ENCODE results near the gene MEIS1. TPM values are rescaled to one million over a fixed set of nuclear protein-coding genes. Genes with fewer than 3 reads are reported as not detected.

The MEIS1 gene
- total RNA-seq (10 to 100 TPM; 10.8 to 13.8 TPM), polyA plus RNA-seq (ENCODE audit: insufficient read depth, low read depth, low replicate concordance) (13.5 TPM)
- long read RNA-seq, donor 1, full-length matches to known transcripts = 9 of 77 reads
- long read RNA-seq, donor 1, partial matches to known transcripts = 58 of 77 reads
- long read RNA-seq, donor 1, other reads (novel, unspliced or antisense) = 10 of 77 reads
- long read RNA-seq, donor 2, full-length matches to known transcripts = 5 of 25 reads
- long read RNA-seq, donor 2, partial matches to known transcripts = 20 of 25 reads
- long read RNA-seq, donor 2, other reads (novel, unspliced or antisense) = 0 of 25 reads

DNA sequence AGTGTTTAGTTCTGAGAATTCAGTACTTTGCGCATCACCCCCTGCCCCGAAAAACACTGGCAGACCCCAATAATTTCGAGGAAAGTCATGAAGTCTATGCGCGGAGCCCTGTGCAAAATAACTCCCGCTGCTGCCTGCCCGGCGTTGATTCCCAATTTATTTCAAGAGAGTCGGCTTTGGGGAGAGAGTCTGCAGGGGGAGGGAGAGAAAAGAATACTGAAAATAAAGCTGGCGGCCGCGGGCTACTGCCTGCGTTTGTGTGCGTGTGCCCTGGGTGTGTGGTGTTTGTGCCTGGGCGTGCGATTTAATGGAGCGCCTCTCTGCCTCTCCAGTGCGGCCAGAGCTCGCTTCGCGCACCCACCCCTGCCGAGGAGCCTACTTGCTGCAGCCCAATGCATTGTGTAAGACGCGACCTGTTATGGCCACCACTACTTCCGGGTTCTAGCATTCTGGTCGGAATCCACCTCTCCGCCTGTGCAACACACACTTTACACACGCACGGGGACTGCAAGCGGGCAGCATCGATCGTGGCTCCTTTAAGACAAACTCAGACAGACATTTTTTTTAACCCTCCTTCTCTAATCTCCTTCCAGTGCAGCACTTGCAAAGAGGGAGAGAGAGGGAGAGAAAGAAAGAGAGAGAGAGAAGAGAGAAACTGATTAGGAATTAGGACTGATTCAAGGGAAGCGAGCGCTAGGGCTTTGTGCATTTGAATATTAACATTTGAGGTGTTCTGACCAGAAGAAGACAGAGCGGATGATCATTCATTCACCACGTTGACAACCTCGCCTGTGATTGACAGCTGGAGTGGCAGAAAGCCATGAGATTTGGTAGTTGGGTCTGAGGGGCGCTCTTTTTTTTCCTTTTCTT, at the start of gene MEIS1:
MEIS1 (plus strand) TSS at position 447 of the 870 bp plus-strand sequence. CDS start 732 bp downstream, outside the sequence.
- Histone ChIP-seq H3K36me3 (ENCODE audit: low read depth, missing control alignments) (no peaks in the 10 kb centered on the region), H3K27ac (peak within 1 kb of the TSS; percentile 86 to 92), H3K27me3 (no peaks in the 10 kb centered on the region), H3K4me3 (peak within 1 kb of the TSS; percentile 73 to 82), H3K4me1 (no peaks in the 10 kb centered on the region), H3K9me3 (no peaks in the 10 kb centered on the region)
- peak; percentile 97 for DNase-seq
- intact Hi-C loops (cut with DNase I; ENCODE audit: low total_unique reads) = loop anchor here (5.0 to 10.0 kb wide), 3 partner anchors 142 to 1210 kb away; no protein-coding TSS in a partner anchor
- TF ChIP-seq, protein P1, sequence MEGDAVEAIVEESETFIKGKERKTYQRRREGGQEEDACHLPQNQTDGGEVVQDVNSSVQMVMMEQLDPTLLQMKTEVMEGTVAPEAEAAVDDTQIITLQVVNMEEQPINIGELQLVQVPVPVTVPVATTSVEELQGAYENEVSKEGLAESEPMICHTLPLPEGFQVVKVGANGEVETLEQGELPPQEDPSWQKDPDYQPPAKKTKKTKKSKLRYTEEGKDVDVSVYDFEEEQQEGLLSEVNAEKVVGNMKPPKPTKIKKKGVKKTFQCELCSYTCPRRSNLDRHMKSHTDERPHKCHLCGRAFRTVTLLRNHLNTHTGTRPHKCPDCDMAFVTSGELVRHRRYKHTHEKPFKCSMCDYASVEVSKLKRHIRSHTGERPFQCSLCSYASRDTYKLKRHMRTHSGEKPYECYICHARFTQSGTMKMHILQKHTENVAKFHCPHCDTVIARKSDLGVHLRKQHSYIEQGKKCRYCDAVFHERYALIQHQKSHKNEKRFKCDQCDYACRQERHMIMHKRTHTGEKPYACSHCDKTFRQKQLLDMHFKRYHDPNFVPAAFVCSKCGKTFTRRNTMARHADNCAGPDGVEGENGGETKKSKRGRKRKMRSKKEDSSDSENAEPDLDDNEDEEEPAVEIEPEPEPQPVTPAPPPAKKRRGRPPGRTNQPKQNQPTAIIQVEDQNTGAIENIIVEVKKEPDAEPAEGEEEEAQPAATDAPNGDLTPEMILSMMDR (IDR thresholded peaks at IDR 0.05) = no peak
- TF ChIP-seq POLR2A (IDR thresholded peaks at IDR 0.05) = peak; percentile 28
- 0 to 1% methylated on average over 28 to 38 of the region's 38 CpGs for WGBS, 2 donors

DNA sequence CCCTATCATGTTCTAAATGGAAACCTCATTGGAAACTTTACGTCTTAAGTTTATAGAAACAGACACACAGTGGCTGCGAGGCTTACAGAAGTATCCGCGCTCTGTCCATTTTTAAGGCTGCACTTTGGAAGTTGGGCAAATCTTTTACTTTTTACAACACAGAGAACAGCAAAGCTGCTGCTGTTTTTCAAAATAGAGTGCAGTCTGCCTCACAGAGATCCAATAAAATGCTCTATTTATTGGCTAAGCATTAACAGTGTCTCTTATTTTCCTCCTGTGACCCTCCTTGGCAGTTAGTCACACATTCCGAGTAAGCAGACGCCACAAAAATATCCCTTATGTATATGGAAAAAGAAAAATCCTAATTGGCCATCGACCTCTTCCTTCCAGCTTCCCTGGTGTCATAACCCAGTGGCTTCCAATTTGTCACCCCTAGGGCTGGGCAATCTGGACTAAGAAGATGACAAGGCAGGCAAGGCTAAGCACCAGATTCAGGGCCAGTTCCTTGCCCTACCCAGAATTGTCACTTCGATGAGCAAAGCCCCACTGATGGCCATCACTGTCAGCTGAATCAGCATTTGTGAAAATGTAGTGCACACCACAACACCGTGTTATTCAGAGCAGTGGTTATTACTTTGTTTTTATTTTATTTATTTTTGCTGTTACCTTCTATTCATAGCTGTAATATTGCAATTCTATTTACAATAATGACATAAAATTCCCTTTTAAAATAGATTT, 47.7 kb upstream of the MEIS1 start:
- no peaks in the 10 kb centered on the region for H3K9me3 ChIP-seq
- no peak overlapping the region for H3K27ac ChIP-seq
- no peak for DNase-seq
- intact Hi-C loops (cut with DNase I; ENCODE audit: low total_unique reads) = no loop called here
- H3K27me3 ChIP-seq = no peaks in the 10 kb centered on the region
- no peaks in the 10 kb centered on the region for H3K36me3 ChIP-seq (ENCODE audit: low read depth, missing control alignments)
- WGBS, 2 donors = 82 to 84% methylated on average over 9 of the region's 9 CpGs
- H3K4me1 ChIP-seq = no peaks in the 10 kb centered on the region
- TF ChIP-seq, protein P1 (IDR thresholded peaks at IDR 0.05) = no peak
- no peak for TF ChIP-seq POLR2A (IDR thresholded peaks at IDR 0.05)
- H3K4me3 ChIP-seq = no peak overlapping the region

DNA sequence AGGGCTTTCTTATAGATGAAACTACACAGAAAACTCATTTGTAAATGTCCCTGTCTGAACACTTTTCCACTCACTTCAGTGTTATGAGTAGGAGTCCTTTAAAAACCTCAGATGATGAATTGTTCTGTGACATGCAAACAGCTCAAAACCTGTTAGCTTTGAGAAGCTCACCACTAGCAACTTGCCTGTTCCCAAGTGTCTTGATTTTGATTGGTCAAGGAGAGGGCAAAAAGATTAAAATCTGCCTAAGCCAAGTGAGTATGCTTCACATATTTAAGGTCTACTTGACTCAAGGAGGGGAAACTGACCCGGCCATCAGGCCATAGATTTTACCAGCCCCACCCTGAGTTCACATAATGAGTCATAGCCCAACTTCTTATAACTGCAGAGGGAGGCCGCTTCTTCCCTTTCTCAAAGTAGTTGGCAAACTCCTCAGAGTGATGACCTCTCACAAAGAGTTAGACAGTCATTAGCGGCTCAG, 45.2 kb upstream of the MEIS1 start:
- Histone ChIP-seq H3K9me3 (no peaks in the 10 kb centered on the region), H3K4me3 (no peak overlapping the region), H3K36me3 (ENCODE audit: low read depth, missing control alignments) (no peaks in the 10 kb centered on the region), H3K4me1 (no peaks in the 10 kb centered on the region), H3K27me3 (no peaks in the 10 kb centered on the region), H3K27ac (no peak overlapping the region)
- 91 to 93% methylated on average over 3 of the region's 3 CpGs for WGBS, 2 donors
- no peak for TF ChIP-seq POLR2A (IDR thresholded peaks at IDR 0.05)
- TF ChIP-seq, protein P1 (IDR thresholded peaks at IDR 0.05) = no peak
- no peak for DNase-seq
- intact Hi-C loops (cut with DNase I; ENCODE audit: low total_unique reads) = no loop called here

DNA sequence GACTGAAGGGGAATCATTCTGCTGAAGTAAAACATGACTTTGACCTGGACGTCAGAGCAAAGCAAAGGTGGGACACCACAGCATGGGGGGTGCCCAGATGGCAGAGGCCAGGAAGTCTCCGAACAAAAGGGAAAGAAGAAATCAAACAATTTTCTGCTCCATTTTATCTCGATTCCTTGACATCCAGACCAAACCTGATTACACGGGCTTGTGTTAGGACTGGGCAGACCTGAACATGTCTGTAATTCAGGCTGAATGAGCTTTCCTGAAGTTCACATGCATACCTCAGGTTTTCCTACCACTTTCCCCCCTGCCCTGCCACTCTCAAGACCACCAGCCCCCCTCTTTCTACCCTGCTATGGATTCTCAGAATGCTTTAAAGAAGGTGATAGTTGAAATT, 44.8 kb upstream of the MEIS1 start:
- WGBS, 2 donors = 82 to 90% methylated on average over 4 of the region's 4 CpGs
- Histone ChIP-seq H3K9me3 (no peaks in the 10 kb centered on the region), H3K27ac (no peak overlapping the region), H3K4me3 (no peak overlapping the region), H3K36me3 (ENCODE audit: low read depth, missing control alignments) (no peaks in the 10 kb centered on the region), H3K4me1 (no peaks in the 10 kb centered on the region), H3K27me3 (no peaks in the 10 kb centered on the region)
- no peak for DNase-seq
- intact Hi-C loops (cut with DNase I; ENCODE audit: low total_unique reads) = no loop called here
- TF ChIP-seq, protein P1 (IDR thresholded peaks at IDR 0.05) = no peak
- TF ChIP-seq POLR2A (IDR thresholded peaks at IDR 0.05) = no peak

All from testis (tissue), 5 donors.